Left lung (tissue), 10 donors: ENCODE measurements around the gene GOLT1A. TPM values are rescaled to one million over a fixed set of nuclear protein-coding genes. Genes with fewer than 3 reads are reported as not detected.

Source experiments
- ATAC-seq: fragments of 200-7000 bp; cut with Tn5 transposase; one replicate; pipeline ENCODE4 v1.9.1; 2020; ENCODE audit warnings: moderate library complexity
- DNase-seq, 4 donors: peaks; one replicate each; pipeline ENCODE4 v3.0.0-alpha.2; 2013 to 2020
- H3K27ac ChIP-seq, 2 donors: fragments of 200-600 bp; sonication (generic) in 1 of 2; one replicate each; pipeline versions ENCODE4 v1.5.0 to v1.8.0; 2020 to 2021
- H3K27me3 ChIP-seq, 2 donors: fragments of 200-600 bp; sonication (generic) in 1 of 2; one replicate each; pipeline versions ENCODE4 v1.5.0 to v1.8.0; 2020 to 2021
- H3K36me3 ChIP-seq, 2 donors: fragments of 200-600 bp; sonication (generic) in 1 of 2; one replicate each; pipeline versions ENCODE4 v1.5.0 to v1.8.0; 2020 to 2021
- H3K4me1 ChIP-seq, 2 donors: fragments of 200-600 bp; one replicate each; pipeline ENCODE4 v1.8.0; 2021
- H3K4me3 ChIP-seq, 2 donors: fragments of 200-600 bp; sonication (generic) in 1 of 2; one replicate each; pipeline versions ENCODE4 v1.5.0 to v1.8.0; 2020 to 2021; ENCODE audit warnings: mild to moderate bottlenecking in 1 of 2
- H3K9me3 ChIP-seq, 2 donors: fragments of 200-600 bp; sonication (generic) in 1 of 2; one replicate each; pipeline versions ENCODE4 v1.5.0 to v1.8.0; 2020 to 2021
- CTCF ChIP-seq, 2 donors: fragments of 200-600 bp; sonication (generic) in 1 of 2; IDR thresholded peaks; one replicate each; pipeline versions ENCODE4 v1.5.0 to v1.8.0; 2021; ENCODE audit warnings: antibody characterized with exemption in 2 of 2
- intact Hi-C, 2 donors: fragments of 100-400 bp; cut with DNase I; formaldehyde crosslinking; loops; one replicate each; pipeline versions ENCODE4 v1.11.2 to v1.14.2; 2022
- polyA plus RNA-seq, 6 donors: library from polyadenylated mRNA; unstranded; fragments of 120-200 nt; gene quantifications; one replicate each; pipeline ENCODE4 v1.2.1, GENCODE V29; 2013; ENCODE audit not compliant: insufficient read length in 6 of 6
- total RNA-seq, 2 donors: library from RNA; stranded (reverse); fragmentation: NEBNext Ultra II Directional; extraction: Animal tissue kit (Norgen Biotek cat#: 25700); gene quantifications; one replicate each; pipeline ENCODE4 v1.2.1, GENCODE V29; 2021
- donor health status: DM: no; HTN: yes; CAD: no.
- donor health status: DM: no; HTN: no; CAD: no.

GOLT1A gene
- total and polyA plus RNA-seq, 8 donors: 4.4 to 22.6 (median 9.2) TPM

DNA sequence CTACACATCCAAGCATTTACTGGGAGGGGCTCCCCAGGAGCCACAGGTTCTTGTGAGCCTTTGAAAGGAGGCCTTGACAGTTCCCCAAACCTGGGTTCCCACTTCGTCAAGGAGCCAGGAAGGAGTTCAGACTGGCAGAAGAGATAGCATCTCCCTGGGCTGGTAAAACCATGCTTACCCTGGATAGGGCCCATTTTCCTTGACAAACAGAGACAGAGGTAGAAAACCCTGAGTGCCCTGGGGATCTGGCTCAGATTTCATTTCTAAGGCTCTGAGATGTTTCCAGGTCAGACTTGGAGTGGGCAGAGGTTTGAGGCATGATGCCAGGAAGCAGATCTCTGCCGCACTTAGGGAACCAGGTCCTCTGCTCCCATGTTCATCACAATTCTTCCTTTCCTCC lies 64.7 kb downstream of the GOLT1A start:
- intact Hi-C loops: no loop called here
- no peak for DNase-seq
- TF ChIP-seq CTCF (IDR thresholded peaks at IDR 0.05): no peak
- no peaks in the 10 kb centered on the region for H3K36me3 ChIP-seq
- ATAC-seq: no peak
- no peak overlapping the region for H3K27ac ChIP-seq
- H3K4me1 ChIP-seq: peaks cover 3 to 14% of the 10 kb centered on the region in 2 donors
- no peaks in the 10 kb centered on the region for H3K9me3 ChIP-seq
- H3K4me3 ChIP-seq: no peak overlapping the region
- peaks cover 0 to 41% of the 10 kb centered on the region in 2 donors for H3K27me3 ChIP-seq

Other genes with a start within 250 kb of the GOLT1A start
- 10 to 100 TPM; 41.7 to 45.0 TPM for gene SOX13, start 140.9 kb downstream of the GOLT1A start, total RNA-seq
- 10 to 100 TPM; 45.4 to 62.8 (median 50.2) TPM for gene SOX13, start 140.9 kb downstream of the GOLT1A start, polyA plus RNA-seq
- 1 to 10 TPM; 2.6 to 6.4 TPM for gene ETNK2, start 61.9 kb downstream of the GOLT1A start, total RNA-seq
- gene ETNK2, start 61.9 kb downstream of the GOLT1A start, polyA plus RNA-seq: 10 to 100 TPM in 5 of 6 donors, 1 to 10 TPM in 1; 9.2 to 13.2 (median 10.5) TPM
- gene REN, start 47.7 kb downstream of the GOLT1A start, total RNA-seq: 1 to 10 TPM in 1 of 2 donors, under 1 TPM in 1; 0.18 to 2.4 TPM
- gene REN, start 47.7 kb downstream of the GOLT1A start, polyA plus RNA-seq: under 1 TPM in 5 of 6 donors, not detected in 1; 0.10 to 0.59 (median 0.20) TPM
- 1 to 10 TPM in 1 of 2 donors, not detected in 1; 1.5 TPM for gene KISS1, start 17.5 kb downstream of the GOLT1A start, total RNA-seq
- 1 to 10 TPM in 1 of 6 donors, under 1 TPM in 2, not detected in 3; 0.38 to 2.3 (median 0.38) TPM for gene KISS1, start 17.5 kb downstream of the GOLT1A start, polyA plus RNA-seq
- gene PLEKHA6, start 145.9 kb upstream of the GOLT1A start, total RNA-seq: 10 to 100 TPM in 1 of 2 donors, 1 to 10 TPM in 1; 5.1 to 14.0 TPM
- 10 to 100 TPM; 13.1 to 24.4 (median 16.6) TPM for gene PLEKHA6, start 145.9 kb upstream of the GOLT1A start, polyA plus RNA-seq
- 10 to 100 TPM; 35.7 to 53.0 TPM for gene PPP1R15B, start 197.8 kb upstream of the GOLT1A start, total RNA-seq
- 10 to 100 TPM; 31.8 to 45.8 (median 39.3) TPM for gene PPP1R15B, start 197.8 kb upstream of the GOLT1A start, polyA plus RNA-seq